Subcutaneous adipose tissue (tissue), 4 donors: ENCODE results near the gene RAB3A. TPM values are rescaled to one million over a fixed set of nuclear protein-coding genes. Genes with fewer than 3 reads are reported as not detected.

Source experiments
- CTCF ChIP-seq: fragments of 450-650 bp; IDR thresholded peaks from one replicate; pipeline ENCODE4 v1.5.1; 2016; ENCODE audit warnings: low read depth, mild to moderate bottlenecking, control low read depth, antibody characterized with exemption, moderate library complexity
- total RNA-seq, 4 donors: library from RNA; depleted of rRNA; stranded (reverse); fragments of >200 nt; gene quantifications; one replicate each; pipeline ENCODE4 v1.1.0, GENCODE V29; 2016

The RAB3A gene
- total RNA-seq, 4 donors from 2014 or later: 0.51 TPM; not detected in 3

- TF ChIP-seq CTCF: no peak
Measured at GRCh38 chr19:18165794-18166544, 37.9 kb downstream of the RAB3A start.

GRCh38 chr19:18164072-18164471 lies 39.8 kb downstream of the RAB3A start:
- no peak for TF ChIP-seq CTCF

- no peak for TF ChIP-seq CTCF
Measured at GRCh38 chr19:18161636-18162002, 42.2 kb downstream of the RAB3A start.

GRCh38 chr19:18160971-18161635 lies 42.7 kb downstream of the RAB3A start:
- no peak for TF ChIP-seq CTCF

GRCh38 chr19:18160493-18160970 lies 43.3 kb downstream of the RAB3A start:
- no peak for TF ChIP-seq CTCF

GRCh38 chr19:18159810-18160209 lies 44.0 kb downstream of the RAB3A start:
- TF ChIP-seq CTCF: no peak

- no peak for TF ChIP-seq CTCF
Measured at GRCh38 chr19:18158467-18158866, 45.4 kb downstream of the RAB3A start.
